Hepatocyte (in vitro differentiated cells): ENCODE data around the gene DMRT1. TPM values are rescaled to one million over a fixed set of nuclear protein-coding genes. Genes with fewer than 3 reads are reported as not detected.
A peak's percentile ranks its signal among the peaks of the same experiment; 100 is the strongest.

ENCODE experiments used
- DNase-seq: peaks from one replicate; pipeline ENCODE4 v3.0.0-alpha.2; 2016; ENCODE audit warnings: low spot score
- H2AFZ ChIP-seq: fragments of 200-600 bp; sonication (generic); 2 replicates; pipeline ENCODE4 v1.6.0; 2016; ENCODE audit warnings: antibody characterized with exemption, mild to moderate bottlenecking
- H3K27ac ChIP-seq: fragments of 200-600 bp; sonication (generic); 2 replicates; pipeline ENCODE4 v1.5.1; 2016; ENCODE audit warnings: mild to moderate bottlenecking
- H3K27me3 ChIP-seq: fragments of 200-600 bp; sonication (generic); 2 replicates; pipeline ENCODE4 v1.6.1; 2016
- H3K36me3 ChIP-seq: fragments of 200-600 bp; sonication (generic); replicated peaks from 2 replicates; pipeline ENCODE4 v1.5.1; 2016; ENCODE audit warnings: low read depth; ENCODE audit not compliant: insufficient read depth
- H3K4me1 ChIP-seq: fragments of 200-600 bp; sonication (generic); 2 replicates; pipeline ENCODE4 v1.5.1; 2016; ENCODE audit warnings: mild to moderate bottlenecking, moderate library complexity; ENCODE audit not compliant: insufficient read depth
- H3K4me2 ChIP-seq: fragments of 200-600 bp; sonication (generic); 2 replicates; pipeline ENCODE4 v1.6.0; 2016
- H3K4me3 ChIP-seq: fragments of 200-600 bp; sonication (generic); 2 replicates; pipeline ENCODE4 v1.5.1; 2016; ENCODE audit warnings: mild to moderate bottlenecking
- H3K79me2 ChIP-seq: fragments of 200-600 bp; sonication (generic); 2 replicates; pipeline ENCODE4 v1.6.0; 2017; ENCODE audit warnings: mild to moderate bottlenecking
- H3K9me2 ChIP-seq: fragments of 200-600 bp; sonication (generic); replicated peaks from 2 replicates; pipeline ENCODE4 v1.6.0; 2017; ENCODE audit warnings: mild to moderate bottlenecking; ENCODE audit not compliant: insufficient read depth
- H3K9me3 ChIP-seq: fragments of 200-600 bp; sonication (generic); 2 replicates; pipeline ENCODE4 v1.5.1; 2016; ENCODE audit warnings: low read depth, mild to moderate bottlenecking
- H4K20me1 ChIP-seq: fragments of 200-600 bp; sonication (generic); 2 replicates; pipeline ENCODE4 v1.6.0; 2016; ENCODE audit warnings: mild to moderate bottlenecking; ENCODE audit not compliant: insufficient read depth, poor library complexity, severe bottlenecking
- CTCF ChIP-seq: fragments of 200-600 bp; sonication (generic); IDR thresholded peaks from 2 replicates; pipeline ENCODE4 v1.5.1; 2016; ENCODE audit warnings: antibody characterized with exemption, mild to moderate bottlenecking; ENCODE audit not compliant: poor library complexity
- EZH2 ChIP-seq: fragments of 200-600 bp; sonication (generic); IDR thresholded peaks from 2 replicates; pipeline ENCODE4 v1.6.1; 2016; ENCODE audit warnings: antibody characterized with exemption, mild to moderate bottlenecking, borderline replicate concordance
- EZH2phosphoT487 ChIP-seq: fragments of 200-600 bp; sonication (generic); IDR thresholded peaks from one replicate; pipeline ENCODE4 v1.6.1; 2018; ENCODE audit warnings: antibody characterized with exemption, mild to moderate bottlenecking, low read depth, moderate library complexity; ENCODE audit not compliant: unreplicated experiment, severe bottlenecking
- WGBS: methylation state at CpG from one replicate; pipeline ENCODE4 v1.1.6; 2016; ENCODE audit warnings: low lambda C conversion rate; ENCODE audit errors: missing lambda C conversion rate; 5-methylcytosine and 5-hydroxymethylcytosine counted together
- polyA plus RNA-seq: library from polyadenylated mRNA; unstranded; fragments of >200 nt; fragmentation: Nextera tagmentation; extraction: Ambion mirVana; gene quantifications from 2 replicates; pipeline ENCODE4 v1.2.1, GENCODE V29; 2016
- total RNA-seq: library from RNA; depleted of rRNA; stranded (reverse); fragments of >200 nt; gene quantifications from 2 replicates; pipeline ENCODE4 v1.2.3, GENCODE V29; 2014

Gene DMRT1
- total and polyA plus RNA-seq, 2 experiments from 2014 or later: not detected

DNA sequence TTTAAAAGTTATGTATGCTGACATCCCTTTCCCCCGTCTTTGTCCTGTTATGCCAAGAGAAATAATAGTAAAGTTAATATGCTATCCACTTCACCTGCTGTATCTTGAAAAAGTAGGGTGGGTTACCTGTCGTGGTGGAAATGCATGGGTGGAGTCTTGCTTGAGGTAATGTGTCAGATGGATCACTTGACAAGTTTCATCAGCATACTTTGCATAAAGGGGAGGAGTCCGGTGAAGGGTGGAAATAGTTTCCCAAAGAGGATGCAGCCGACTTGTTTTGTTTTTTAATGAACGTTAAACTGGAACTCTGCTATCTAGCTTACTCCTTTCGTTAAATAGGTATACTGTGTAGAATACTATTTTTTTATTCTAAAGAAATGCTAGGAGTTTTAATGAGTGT is 125.9 kb downstream of the DMRT1 start:
- no peak overlapping the region for H3K27ac ChIP-seq
- H3K9me2 ChIP-seq: no peaks in the 10 kb centered on the region
- H3K4me2 ChIP-seq: no peak overlapping the region
- no peak overlapping the region for H3K4me3 ChIP-seq
- H3K27me3 ChIP-seq: peaks cover 100% of the 10 kb centered on the region
- H3K9me3 ChIP-seq: no peaks in the 10 kb centered on the region
- no peaks in the 10 kb centered on the region for H4K20me1 ChIP-seq
- H3K79me2 ChIP-seq: no peaks in the 10 kb centered on the region
- no peak overlapping the region for H2AFZ ChIP-seq
- TF ChIP-seq EZH2 (peak; percentile 9), EZH2phosphoT487 (no peak)
- 12% methylated on average over 6 of the region's 6 CpGs for WGBS
- no peaks in the 10 kb centered on the region for H3K36me3 ChIP-seq
- no peak for DNase-seq
- H3K4me1 ChIP-seq: peaks cover 13% of the 10 kb centered on the region

DNA sequence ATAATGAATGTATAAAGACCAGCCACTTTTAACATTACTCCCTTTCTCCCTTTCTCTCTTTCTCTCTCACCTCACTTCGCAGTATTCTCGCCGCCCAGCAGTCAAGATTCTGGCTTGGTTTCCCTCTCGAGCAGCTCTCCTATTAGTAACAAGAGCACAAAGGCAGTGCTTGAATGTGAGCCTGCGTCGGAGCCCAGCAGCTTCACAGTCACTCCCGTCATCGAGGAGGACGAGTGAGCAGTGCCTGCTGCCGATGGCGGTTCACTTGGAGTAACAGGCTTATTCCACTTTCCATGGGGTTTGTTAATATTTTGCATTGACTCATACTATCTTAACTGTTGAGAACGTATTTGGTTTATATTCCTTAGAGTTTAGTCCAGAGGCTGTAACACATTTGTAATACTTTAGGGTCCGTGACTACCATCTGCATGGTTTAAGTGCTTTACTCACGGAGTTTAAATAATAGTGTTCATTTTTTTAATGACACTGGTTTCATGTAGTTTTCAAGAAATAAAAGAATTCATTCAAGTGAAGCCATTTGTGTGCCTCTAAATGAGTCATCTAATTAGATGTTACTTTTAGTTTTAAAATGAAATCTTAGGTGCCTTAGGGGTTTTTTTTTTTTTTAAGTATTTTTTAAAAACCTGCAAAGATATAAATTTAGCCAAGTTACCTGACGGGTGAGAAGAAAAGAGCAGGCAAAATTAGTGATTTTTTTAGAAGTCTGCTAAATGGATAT is 126.6 kb downstream of the DMRT1 start:
- Histone ChIP-seq H2AFZ (no peak overlapping the region), H3K9me3 (no peaks in the 10 kb centered on the region), H4K20me1 (no peaks in the 10 kb centered on the region), H3K36me3 (no peaks in the 10 kb centered on the region), H3K4me3 (no peak overlapping the region), H3K4me2 (no peak overlapping the region), H3K27me3 (peaks cover 100% of the 10 kb centered on the region), H3K79me2 (no peaks in the 10 kb centered on the region), H3K9me2 (no peaks in the 10 kb centered on the region), H3K4me1 (peaks cover 18% of the 10 kb centered on the region), H3K27ac (no peak overlapping the region)
- TF ChIP-seq EZH2phosphoT487: peak; percentile 65
- TF ChIP-seq CTCF: no peak
- TF ChIP-seq EZH2: peak; percentile 26
- 6% methylated on average over 15 of the region's 15 CpGs for WGBS
- DNase-seq: no peak

DNA sequence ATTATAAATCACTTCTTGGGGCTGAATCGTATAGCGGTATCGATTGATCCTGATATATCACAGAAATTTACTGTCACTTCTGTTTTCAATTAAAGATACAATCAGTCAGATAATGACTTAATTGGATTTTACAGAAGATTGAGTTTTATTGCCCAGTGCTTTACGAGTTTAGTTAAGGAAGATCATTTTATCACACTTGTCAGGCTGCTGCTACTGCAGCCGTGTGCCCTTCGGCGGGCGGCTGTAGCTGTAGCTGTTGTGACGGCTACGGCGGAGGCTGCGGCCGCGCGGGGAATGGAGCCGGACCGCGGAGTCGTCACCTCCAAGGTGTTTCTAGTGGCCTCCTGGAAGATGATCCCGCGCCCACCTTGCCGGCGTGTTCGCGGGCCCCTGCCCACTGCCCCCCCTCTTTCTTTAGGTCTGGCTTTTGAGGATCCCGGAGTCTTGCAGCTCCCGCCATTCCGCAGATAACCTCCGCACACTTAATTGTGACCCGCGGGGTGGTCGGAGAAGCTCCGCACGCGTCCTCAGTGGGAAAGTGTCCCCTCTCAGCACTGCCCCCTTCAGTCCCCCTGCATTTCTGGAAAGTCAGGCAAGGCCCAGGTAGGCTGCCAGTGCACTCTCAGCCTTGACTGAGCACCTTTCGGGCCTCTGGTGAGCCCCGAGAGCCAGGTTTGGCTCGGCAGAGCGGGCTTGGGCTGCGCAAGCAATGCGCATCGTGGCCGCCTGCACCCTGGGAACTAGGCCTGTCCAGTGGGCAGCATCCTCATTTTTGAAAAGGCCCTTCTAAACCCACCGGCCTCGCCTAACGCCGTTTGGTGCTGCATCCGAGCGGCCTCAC is 128.0 kb downstream of the DMRT1 start:
- Histone ChIP-seq H3K27ac (no peak overlapping the region), H2AFZ (no peak overlapping the region), H4K20me1 (no peaks in the 10 kb centered on the region), H3K27me3 (peaks cover 100% of the 10 kb centered on the region), H3K9me2 (no peaks in the 10 kb centered on the region), H3K4me3 (no peak overlapping the region), H3K4me1 (peaks cover 18% of the 10 kb centered on the region), H3K36me3 (no peaks in the 10 kb centered on the region), H3K4me2 (peak overlapping the region; percentile 53), H3K79me2 (no peaks in the 10 kb centered on the region), H3K9me3 (no peaks in the 10 kb centered on the region)
- no peak for DNase-seq
- peak; percentile 90 for TF ChIP-seq EZH2
- no peak for TF ChIP-seq CTCF
- peak; percentile 52 for TF ChIP-seq EZH2phosphoT487
- WGBS: 6% methylated on average over 46 of the region's 49 CpGs
